Stomach smooth muscle (tissue), 2 donors: Measurements from ENCODE around the gene VSIG4.
"Not testable (repeated sequence)": the region's sequence is repeated elsewhere in the genome, so short reads cannot be mapped to it uniquely, and the experiment has no call there.

Source experiments
- H3K27ac ChIP-seq: one replicate; pipeline ENCODE4 v1.7.0; 2013; ENCODE audit warnings: mild to moderate bottlenecking, low read length, inconsistent platforms
- H3K27me3 ChIP-seq, 2 donors: one replicate each; pipeline ENCODE4 v1.7.0; 2013; ENCODE audit warnings: low read length in 2 of 2; ENCODE audit not compliant: insufficient read depth in 2 of 2, control insufficient read depth in 1 of 2
- H3K36me3 ChIP-seq, 2 donors: one replicate each; pipeline ENCODE4 v1.7.0; 2013; ENCODE audit warnings: low read length in 2 of 2; ENCODE audit not compliant: control insufficient read depth in 2 of 2, insufficient read depth in 2 of 2
- H3K4me1 ChIP-seq: one replicate; pipeline ENCODE4 v1.7.0; 2013; ENCODE audit warnings: low read length; ENCODE audit not compliant: control insufficient read depth, insufficient read depth
- H3K4me3 ChIP-seq, 2 donors: one replicate each; pipeline ENCODE4 v1.7.0; 2013; ENCODE audit warnings: low read length in 2 of 2
- H3K9ac ChIP-seq, 2 donors: one replicate each; pipeline ENCODE4 v1.7.0; 2013; ENCODE audit warnings: low read length in 2 of 2, mild to moderate bottlenecking in 1 of 2
- H3K9me3 ChIP-seq, 2 donors: one replicate each; pipeline ENCODE4 v1.7.0; 2013; ENCODE audit warnings: low read length in 2 of 2; ENCODE audit not compliant: control insufficient read depth in 2 of 2
- donor health status: healthy.
- donor health status: Pancreatic carcinoma.

VSIG4 gene

GRCh38 chrX:65994519-65995506, 45.1 kb downstream of the VSIG4 start:
- Histone ChIP-seq H3K9ac (no peak overlapping the region), H3K27me3 (no peaks in the 10 kb centered on the region), H3K4me1 (no peaks in the 10 kb centered on the region), H3K9me3 (no peaks in the 10 kb centered on the region), H3K36me3 (no peaks in the 10 kb centered on the region), H3K4me3 (no peak overlapping the region), H3K27ac (no peak overlapping the region)

DNA sequence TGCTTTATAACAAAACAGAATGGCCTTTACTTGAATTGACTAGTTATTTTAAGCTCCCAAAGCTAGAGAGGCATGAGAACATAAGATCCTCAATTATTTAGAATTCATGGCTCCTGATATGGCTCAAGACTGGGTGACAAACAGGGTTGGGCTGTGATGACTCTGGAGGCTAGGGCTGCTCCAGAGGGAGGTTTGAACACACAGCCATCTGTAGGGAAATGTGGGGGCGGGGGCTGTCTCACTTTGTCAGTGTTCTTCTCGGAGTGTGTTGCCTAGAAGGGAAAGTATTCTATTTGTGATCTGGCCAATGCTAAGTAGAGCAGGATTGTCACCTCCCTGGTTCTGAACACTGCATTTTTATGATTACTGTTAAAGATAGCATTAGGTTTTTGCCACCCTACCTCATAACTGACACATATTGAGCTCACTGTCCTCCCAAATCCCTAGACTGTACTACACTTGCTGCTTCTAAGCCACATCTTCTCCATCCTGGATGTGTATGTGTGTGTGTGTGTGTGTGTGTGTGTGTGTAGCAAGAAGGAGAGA, 45.9 kb downstream of the VSIG4 start:
- no peak overlapping the region for H3K4me3 ChIP-seq
- H3K9me3 ChIP-seq, result no peaks in the 10 kb centered on the region
- H3K27ac ChIP-seq, result no peak overlapping the region
- H3K27me3 ChIP-seq, result no peaks in the 10 kb centered on the region
- no peaks in the 10 kb centered on the region for H3K4me1 ChIP-seq
- H3K9ac ChIP-seq, result no peak overlapping the region
- H3K36me3 ChIP-seq, result no peaks in the 10 kb centered on the region

- H3K9me3 ChIP-seq, result no peaks in the 10 kb centered on the region
- no peak overlapping the region for H3K4me3 ChIP-seq
- no peaks in the 10 kb centered on the region for H3K4me1 ChIP-seq
- no peaks in the 10 kb centered on the region for H3K27me3 ChIP-seq
- no peak overlapping the region for H3K9ac ChIP-seq
- no peaks in the 10 kb centered on the region for H3K36me3 ChIP-seq
- H3K27ac ChIP-seq, result no peak overlapping the region
Observed at GRCh38 chrX:65993332-65993731, 46.5 kb downstream of the VSIG4 start.

DNA sequence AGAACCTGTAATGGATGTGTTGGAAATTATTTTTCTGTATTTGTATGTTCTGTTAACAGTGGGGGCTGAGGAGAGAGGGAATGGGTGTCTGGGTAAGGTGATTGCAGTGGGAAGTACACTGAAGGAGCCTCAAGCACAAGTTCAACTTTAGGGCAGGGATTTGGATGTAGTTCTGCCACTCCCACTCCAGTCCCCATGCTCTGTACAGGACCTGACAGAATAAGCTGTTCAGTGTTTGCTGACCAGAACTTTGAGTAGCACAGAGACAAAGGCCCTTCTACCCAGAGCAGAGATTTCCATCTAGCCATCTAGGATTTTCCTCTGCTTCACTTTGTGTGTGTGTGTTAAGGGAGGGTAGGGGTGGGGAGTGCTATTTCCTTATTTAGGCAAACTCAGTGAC, 49.2 kb downstream of the VSIG4 start:
- Histone ChIP-seq H3K27ac (no peak overlapping the region), H3K4me3 (no peak overlapping the region), H3K9me3 (no peaks in the 10 kb centered on the region), H3K9ac (no peak overlapping the region), H3K4me1 (no peaks in the 10 kb centered on the region), H3K36me3 (no peaks in the 10 kb centered on the region), H3K27me3 (no peaks in the 10 kb centered on the region)

- Histone ChIP-seq H3K27me3 (no peaks in the 10 kb centered on the region), H3K27ac (no peak overlapping the region), H3K9me3 (no peaks in the 10 kb centered on the region), H3K4me3 (no peak overlapping the region), H3K9ac (no peak overlapping the region), H3K4me1 (no peaks in the 10 kb centered on the region), H3K36me3 (no peaks in the 10 kb centered on the region)
Observed at GRCh38 chrX:65987811-65988210, 52.1 kb downstream of the VSIG4 start.

GRCh38 chrX:65985922-65986588, 53.8 kb downstream of the VSIG4 start:
- no peak overlapping the region for H3K9ac ChIP-seq
- no peak overlapping the region for H3K27ac ChIP-seq
- no peaks in the 10 kb centered on the region for H3K4me1 ChIP-seq
- no peaks in the 10 kb centered on the region for H3K9me3 ChIP-seq
- H3K36me3 ChIP-seq, result no peaks in the 10 kb centered on the region
- H3K4me3 ChIP-seq, result no peak overlapping the region
- H3K27me3 ChIP-seq, result no peaks in the 10 kb centered on the region

DNA sequence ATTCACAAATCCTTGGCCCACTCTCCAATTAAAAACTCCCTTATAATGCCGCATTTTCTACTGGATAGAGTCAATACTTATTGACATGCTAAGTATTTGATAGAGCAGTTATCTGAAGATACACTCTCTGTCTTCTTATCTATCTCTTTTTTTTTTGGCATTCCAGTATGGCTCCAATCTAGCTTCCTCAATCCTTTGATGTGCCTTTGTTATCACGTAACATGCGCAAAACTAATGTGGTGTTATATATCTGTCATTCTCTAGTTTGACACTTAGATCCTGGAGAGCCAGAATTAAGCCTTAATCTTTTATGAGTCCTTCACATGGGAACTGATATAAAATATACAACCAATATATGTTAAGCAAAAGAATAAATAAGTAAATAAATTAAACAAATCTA, 54.7 kb downstream of the VSIG4 start:
- no peaks in the 10 kb centered on the region for H3K4me1 ChIP-seq
- no peak overlapping the region for H3K27ac ChIP-seq
- no peaks in the 10 kb centered on the region for H3K27me3 ChIP-seq
- H3K9ac ChIP-seq, result no peak overlapping the region
- H3K9me3 ChIP-seq, result no peaks in the 10 kb centered on the region
- no peak overlapping the region for H3K4me3 ChIP-seq
- H3K36me3 ChIP-seq, result no peaks in the 10 kb centered on the region

GRCh38 chrX:65977161-65977560, 62.7 kb downstream of the VSIG4 start:
- not testable (repeated sequence) for H3K27me3 ChIP-seq, H3K36me3 ChIP-seq, H3K4me3 ChIP-seq, H3K9me3 ChIP-seq, H3K27ac ChIP-seq, H3K9ac ChIP-seq, H3K4me1 ChIP-seq

DNA sequence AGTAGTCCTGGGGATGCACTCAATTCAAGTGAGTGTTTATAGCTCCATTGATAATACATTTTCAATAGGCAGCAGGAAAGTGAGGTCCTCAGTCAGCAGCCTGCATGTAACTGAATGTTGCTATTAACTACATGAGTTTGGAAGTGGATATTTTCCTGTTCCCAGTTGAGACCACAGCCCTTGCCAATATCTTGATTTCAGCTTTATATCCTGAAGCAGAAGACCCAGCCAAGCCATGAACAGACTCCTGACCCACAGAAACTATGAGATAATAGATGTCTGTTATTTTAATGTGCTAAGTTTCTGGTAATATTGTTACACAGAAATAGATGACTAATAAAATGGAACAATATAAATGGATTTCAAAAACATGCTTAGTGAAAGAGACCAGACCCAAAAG, 63.7 kb downstream of the VSIG4 start:
- Histone ChIP-seq H3K9me3 (no peaks in the 10 kb centered on the region), H3K9ac (no peak overlapping the region), H3K36me3 (no peaks in the 10 kb centered on the region), H3K27ac (no peak overlapping the region), H3K27me3 (peaks cover 0 to 2% of the 10 kb centered on the region in 2 donors), H3K4me3 (no peak overlapping the region), H3K4me1 (no peaks in the 10 kb centered on the region)

DNA sequence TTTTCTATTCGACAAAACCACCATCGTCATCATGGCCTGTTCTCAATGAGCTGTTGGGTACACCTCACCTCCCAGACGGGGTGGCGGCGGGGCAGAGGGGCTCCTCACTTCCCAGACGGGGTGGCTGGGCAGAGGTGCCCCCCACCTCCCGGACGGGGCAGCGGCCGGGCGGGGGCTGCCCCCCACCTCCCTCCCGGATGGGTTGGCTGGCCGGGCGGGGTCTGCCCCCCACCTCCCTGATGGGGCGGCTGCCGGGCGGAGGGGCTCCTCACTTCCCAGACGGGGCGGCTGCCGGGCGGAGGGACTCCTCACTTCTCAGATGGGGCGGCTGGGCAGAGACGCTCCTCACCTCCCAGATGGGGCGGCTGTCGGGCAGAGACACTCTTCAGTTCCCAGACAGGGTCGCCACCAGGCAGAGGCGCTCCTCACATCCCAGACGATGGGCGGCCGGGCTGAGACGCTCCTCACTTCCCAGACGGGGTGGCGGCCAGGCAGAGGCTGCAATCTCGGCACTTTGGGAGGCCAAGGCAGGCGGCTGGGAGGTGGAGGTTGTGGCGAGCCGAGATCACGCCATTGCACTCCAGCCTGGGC, 64.6 kb downstream of the VSIG4 start:
- not testable (repeated sequence) for H3K9ac ChIP-seq, H3K27me3 ChIP-seq, H3K36me3 ChIP-seq, H3K9me3 ChIP-seq, H3K27ac ChIP-seq, H3K4me1 ChIP-seq, H3K4me3 ChIP-seq
